OCI-LY3 (cell line): Measurements from ENCODE around the gene CPHXL2.

ENCODE experiments used
- H2AFZ ChIP-seq: fragments of 200-600, 300-600 bp; shearing (Covaris generic); 2 replicates; pipeline ENCODE4 v1.6.0; 2014; ENCODE audit warnings: antibody characterized with exemption, low read depth, low read length
- H3K27ac ChIP-seq: fragments of 200-600, 300-600 bp; sonication (generic); 2 replicates; pipeline ENCODE4 v1.5.1; 2014; ENCODE audit warnings: mild to moderate bottlenecking, low read length, moderate library complexity, mixed read lengths
- H3K27me3 ChIP-seq: fragments of 200-600, 300-600 bp; sonication (generic); 2 replicates; pipeline ENCODE4 v1.6.1; 2014; ENCODE audit warnings: low read depth, low read length, mixed read lengths
- H3K36me3 ChIP-seq: fragments of 200-600, 300-600 bp; sonication (generic); replicated peaks from 2 replicates; pipeline ENCODE3; 2014; ENCODE audit warnings: low read depth, low read length, mixed read lengths
- H3K4me1 ChIP-seq: fragments of 300-600, 200-600 bp; sonication (generic); 2 replicates; pipeline ENCODE4 v1.6.1; 2014; ENCODE audit warnings: low read length, mixed read lengths
- H3K4me2 ChIP-seq: fragments of 200-600, 300-600 bp; sonication (generic); 2 replicates; pipeline ENCODE4 v1.6.1; 2014; ENCODE audit warnings: low read length, mixed read lengths
- H3K4me3 ChIP-seq: fragments of 300-600, 200-600 bp; sonication (generic); 2 replicates; pipeline ENCODE4 v1.5.1; 2014; ENCODE audit warnings: antibody characterized with exemption, mild to moderate bottlenecking, low read length, moderate library complexity
- H3K79me2 ChIP-seq: fragments of 300-600, 200-600 bp; shearing (Covaris generic); 2 replicates; pipeline ENCODE4 v1.6.1; 2014; ENCODE audit warnings: mild to moderate bottlenecking, low read length, mixed read lengths
- H3K9ac ChIP-seq: fragments of 300-600, 200-600 bp; shearing (Covaris generic); 2 replicates; pipeline ENCODE4 v1.6.0; 2014; ENCODE audit warnings: mild to moderate bottlenecking, low read length, moderate library complexity
- H3K9me3 ChIP-seq: fragments of 200-600, 300-600 bp; shearing (Covaris generic); 2 replicates; pipeline ENCODE4 v1.6.1; 2014; ENCODE audit warnings: low read length, mixed read lengths; ENCODE audit not compliant: insufficient read depth
- H4K20me1 ChIP-seq: fragments of 200-600, 300-600 bp; sonication (generic); 2 replicates; pipeline ENCODE4 v1.6.1; 2016; ENCODE audit warnings: low read length, mixed read lengths; ENCODE audit not compliant: insufficient read depth
- EZH2phosphoT487 ChIP-seq: fragments of 200-600 bp; shearing (Covaris generic); IDR thresholded peaks from 2 replicates; pipeline ENCODE4 v1.6.1; 2018; ENCODE audit warnings: antibody characterized with exemption, mixed run types, low read depth
- TF ChIP-seq, protein P1 (sequence below): fragments of 200-600, 300-600 bp; sonication (generic); IDR thresholded peaks from 2 replicates; pipeline ENCODE4 v1.5.1; 2014; ENCODE audit warnings: antibody characterized with exemption, low read length, low read depth

Gene CPHXL2

GRCh38 chr16:75632857-75633256, 44.0 kb downstream of the CPHXL2 start:
- H4K20me1 ChIP-seq: no peaks in the 10 kb centered on the region
- TF ChIP-seq, protein P1, sequence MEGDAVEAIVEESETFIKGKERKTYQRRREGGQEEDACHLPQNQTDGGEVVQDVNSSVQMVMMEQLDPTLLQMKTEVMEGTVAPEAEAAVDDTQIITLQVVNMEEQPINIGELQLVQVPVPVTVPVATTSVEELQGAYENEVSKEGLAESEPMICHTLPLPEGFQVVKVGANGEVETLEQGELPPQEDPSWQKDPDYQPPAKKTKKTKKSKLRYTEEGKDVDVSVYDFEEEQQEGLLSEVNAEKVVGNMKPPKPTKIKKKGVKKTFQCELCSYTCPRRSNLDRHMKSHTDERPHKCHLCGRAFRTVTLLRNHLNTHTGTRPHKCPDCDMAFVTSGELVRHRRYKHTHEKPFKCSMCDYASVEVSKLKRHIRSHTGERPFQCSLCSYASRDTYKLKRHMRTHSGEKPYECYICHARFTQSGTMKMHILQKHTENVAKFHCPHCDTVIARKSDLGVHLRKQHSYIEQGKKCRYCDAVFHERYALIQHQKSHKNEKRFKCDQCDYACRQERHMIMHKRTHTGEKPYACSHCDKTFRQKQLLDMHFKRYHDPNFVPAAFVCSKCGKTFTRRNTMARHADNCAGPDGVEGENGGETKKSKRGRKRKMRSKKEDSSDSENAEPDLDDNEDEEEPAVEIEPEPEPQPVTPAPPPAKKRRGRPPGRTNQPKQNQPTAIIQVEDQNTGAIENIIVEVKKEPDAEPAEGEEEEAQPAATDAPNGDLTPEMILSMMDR: no peak
- H3K36me3 ChIP-seq: peaks cover 72% of the 10 kb centered on the region
- H3K27ac ChIP-seq: no peak overlapping the region
- H3K79me2 ChIP-seq: 0 out of 2 replicates have a peak, but pooled peaks cover 6% of the 10 kb centered on the region
- no peak overlapping the region for H3K9ac ChIP-seq
- H2AFZ ChIP-seq: no peak overlapping the region
- H3K4me3 ChIP-seq: no peak overlapping the region
- no peaks in the 10 kb centered on the region for H3K4me1 ChIP-seq
- no peak overlapping the region for H3K4me2 ChIP-seq
- no peaks in the 10 kb centered on the region for H3K27me3 ChIP-seq
- H3K9me3 ChIP-seq: no peaks in the 10 kb centered on the region

GRCh38 chr16:75630052-75630451, 46.8 kb downstream of the CPHXL2 start:
- H3K27ac ChIP-seq: no peak overlapping the region
- no peaks in the 10 kb centered on the region for H3K4me1 ChIP-seq
- no peak overlapping the region for H3K4me2 ChIP-seq
- H3K9ac ChIP-seq: no peak overlapping the region
- H3K4me3 ChIP-seq: no peak overlapping the region
- H3K36me3 ChIP-seq: peaks cover 74% of the 10 kb centered on the region
- no peaks in the 10 kb centered on the region for H3K27me3 ChIP-seq
- no peaks in the 10 kb centered on the region for H4K20me1 ChIP-seq
- no peaks in the 10 kb centered on the region for H3K9me3 ChIP-seq
- no peak overlapping the region for H2AFZ ChIP-seq
- no peaks in the 10 kb centered on the region for H3K79me2 ChIP-seq
- TF ChIP-seq, protein P1: no peak
- TF ChIP-seq EZH2phosphoT487: no peak

GRCh38 chr16:75629132-75629531, 47.7 kb downstream of the CPHXL2 start:
- no peaks in the 10 kb centered on the region for H3K27me3 ChIP-seq
- no peaks in the 10 kb centered on the region for H3K4me1 ChIP-seq
- H3K79me2 ChIP-seq: no peaks in the 10 kb centered on the region
- H3K4me2 ChIP-seq: no peak overlapping the region
- H3K27ac ChIP-seq: no peak overlapping the region
- H3K36me3 ChIP-seq: peaks cover 73% of the 10 kb centered on the region
- H3K9me3 ChIP-seq: no peaks in the 10 kb centered on the region
- H3K4me3 ChIP-seq: no peak overlapping the region
- H3K9ac ChIP-seq: no peak overlapping the region
- no peak overlapping the region for H2AFZ ChIP-seq
- no peak for TF ChIP-seq EZH2phosphoT487
- TF ChIP-seq, protein P1: no peak
- no peaks in the 10 kb centered on the region for H4K20me1 ChIP-seq

- Histone ChIP-seq H3K27me3 (no peaks in the 10 kb centered on the region), H3K4me3 (no peak overlapping the region), H3K9me3 (no peaks in the 10 kb centered on the region), H2AFZ (no peak overlapping the region), H3K4me2 (no peak overlapping the region), H4K20me1 (no peaks in the 10 kb centered on the region), H3K79me2 (no peaks in the 10 kb centered on the region), H3K9ac (no peak overlapping the region), H3K36me3 (peaks cover 68% of the 10 kb centered on the region), H3K4me1 (peaks cover 2% of the 10 kb centered on the region; the same call in 1 of the 2 replicates), H3K27ac (no peak overlapping the region)
- TF ChIP-seq, protein P1: no peak
- no peak for TF ChIP-seq EZH2phosphoT487
Measured at GRCh38 chr16:75628351-75628750, 48.5 kb downstream of the CPHXL2 start.
